Measurements from ENCODE around the gene CUEDC2.
A peak's percentile ranks its signal among the peaks of the same experiment; 100 is the strongest.
"Not testable (repeated sequence)": the region's sequence is repeated elsewhere in the genome, so short reads cannot be mapped to it uniquely, and the experiment has no call there.

Gene CUEDC2

DNA sequence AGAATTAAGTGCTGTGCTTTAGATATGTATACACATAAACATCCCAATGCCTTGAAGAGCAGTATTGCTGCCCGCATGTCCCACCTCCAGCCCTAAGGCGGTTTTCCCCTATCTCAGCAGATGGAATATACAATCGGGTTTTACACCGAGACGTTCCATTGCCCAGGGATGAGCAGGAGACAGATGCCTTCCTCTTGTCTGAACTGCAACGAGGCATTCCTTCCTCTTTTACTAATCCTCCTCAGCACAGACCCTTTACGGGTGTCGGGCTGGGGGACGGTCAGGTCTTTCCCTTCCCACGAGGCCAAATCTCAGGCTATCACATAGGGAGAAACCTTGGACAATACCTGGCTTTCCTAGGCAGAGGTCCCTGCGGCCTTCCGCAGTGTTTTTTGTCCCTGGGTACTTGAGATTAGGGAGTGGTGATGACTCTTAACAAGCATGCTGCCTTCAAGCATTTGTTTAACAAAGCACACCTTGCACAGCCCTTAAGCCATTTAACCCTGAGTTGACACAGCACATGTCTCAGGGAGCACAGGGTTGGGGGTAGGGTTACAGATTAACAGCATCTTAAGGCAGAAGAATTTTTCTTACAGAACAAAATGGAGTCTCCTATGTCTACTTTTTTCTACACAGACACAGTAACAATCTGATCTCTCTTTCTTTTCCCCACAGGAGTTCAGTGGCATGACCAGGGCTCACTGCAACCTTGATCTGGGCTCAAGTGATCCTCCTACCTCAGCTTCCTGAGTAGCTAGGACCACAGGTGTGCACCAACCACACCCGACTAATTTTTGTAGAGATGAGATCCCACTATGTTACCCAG, 22.5 kb upstream of the CUEDC2 start:
- not testable (repeated sequence) for DNase-seq

DNA sequence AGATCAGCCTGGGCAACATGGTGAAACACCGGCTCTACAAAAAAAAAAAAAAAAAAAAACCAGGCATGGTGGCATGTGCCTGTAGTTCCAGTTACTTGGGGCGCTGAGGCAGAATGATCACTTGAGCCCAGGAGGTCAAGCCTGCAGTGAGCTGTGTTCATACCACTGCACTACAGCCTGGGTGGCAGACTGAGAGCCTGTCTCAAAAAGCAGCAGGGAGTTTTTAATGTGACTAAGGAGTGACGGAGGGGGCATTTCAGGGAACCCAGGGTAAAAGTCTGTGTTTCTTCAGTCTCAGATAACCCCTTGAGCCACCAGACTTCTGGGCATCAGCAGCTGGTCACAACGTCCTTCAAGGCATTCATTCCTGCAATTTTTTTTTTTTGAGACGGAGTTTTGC, 21.1 kb upstream of the CUEDC2 start:
- no peak for DNase-seq

DNA sequence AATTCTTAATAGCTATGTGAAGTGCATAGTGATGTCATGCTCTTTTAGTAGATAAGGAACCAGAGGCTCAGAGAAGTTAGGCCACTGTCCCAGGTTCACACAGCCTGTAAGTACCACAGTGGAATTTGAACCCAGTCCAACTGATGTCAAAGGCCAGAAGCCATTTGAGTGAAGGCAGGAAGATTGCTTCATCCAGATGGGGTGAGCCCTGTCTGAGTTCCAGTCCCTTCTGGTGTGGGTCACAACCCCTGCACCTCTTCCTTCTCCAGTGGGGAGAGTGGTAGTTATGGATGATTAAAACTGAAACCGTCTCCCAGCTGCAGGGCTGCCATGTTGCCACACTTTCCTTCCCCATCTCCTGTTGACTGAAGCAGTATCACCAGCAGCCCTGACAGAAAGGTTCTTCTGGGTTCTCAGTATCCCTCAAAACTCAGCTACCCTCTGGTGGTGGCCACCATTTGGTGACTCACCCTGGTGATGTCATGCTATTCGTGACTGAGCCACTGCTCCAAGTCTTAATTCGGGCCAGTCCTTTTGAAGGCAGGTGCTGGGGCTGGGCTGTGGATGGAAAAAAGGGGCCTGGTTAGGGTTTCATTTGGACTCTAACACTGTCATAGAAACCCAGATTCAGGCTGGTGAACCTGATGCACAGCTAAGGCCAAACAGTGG, 20.4 kb upstream of the CUEDC2 start:
- no peak for DNase-seq

DNA sequence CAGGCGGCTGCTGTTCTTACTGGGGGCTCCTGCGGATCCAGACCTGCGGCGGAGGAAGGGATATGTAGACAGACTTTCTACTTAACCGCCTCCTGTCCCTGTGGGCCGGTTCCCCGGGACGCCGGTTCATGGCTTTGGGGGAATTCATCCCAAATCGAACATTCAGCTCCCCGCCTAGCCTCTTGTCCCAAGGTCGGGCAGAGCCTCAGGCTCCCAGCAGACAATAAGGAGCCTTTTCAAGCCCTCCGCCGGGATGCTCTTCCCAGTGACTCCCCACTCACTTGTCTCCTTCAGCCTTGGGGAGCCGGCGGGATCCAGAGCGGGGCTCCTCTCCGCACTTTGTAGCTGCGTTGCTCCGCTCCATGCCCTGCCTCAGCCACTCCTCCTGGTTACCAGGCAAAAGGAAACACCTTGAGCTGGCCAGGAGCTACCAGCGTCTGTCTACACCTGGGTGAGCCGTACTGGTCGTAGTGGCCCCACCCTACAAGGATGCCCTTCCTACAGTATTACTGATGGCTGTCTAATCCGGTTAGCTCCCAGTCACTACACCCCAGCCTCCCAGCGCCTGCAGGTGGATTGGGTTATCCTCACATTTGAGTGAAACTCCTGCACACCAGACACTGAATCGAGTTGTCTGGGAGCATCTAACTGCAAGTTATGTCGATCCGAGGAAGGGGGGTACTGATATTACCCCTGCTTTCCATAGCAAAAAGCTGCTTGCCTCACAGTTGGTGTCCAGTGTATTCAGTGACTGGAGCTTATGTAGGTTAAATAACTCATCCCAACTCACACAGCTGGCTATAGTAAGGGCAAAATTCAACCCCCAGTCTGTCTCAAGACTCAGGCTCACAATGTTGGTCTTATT, 19.0 kb upstream of the CUEDC2 start, which contains the start of gene C10orf95:
TSS of gene C10orf95 (minus strand) at position 439 of the 865 bp plus-strand sequence. CDS start 450 bp downstream, outside the sequence.
- DNase-seq, result no peak

DNA sequence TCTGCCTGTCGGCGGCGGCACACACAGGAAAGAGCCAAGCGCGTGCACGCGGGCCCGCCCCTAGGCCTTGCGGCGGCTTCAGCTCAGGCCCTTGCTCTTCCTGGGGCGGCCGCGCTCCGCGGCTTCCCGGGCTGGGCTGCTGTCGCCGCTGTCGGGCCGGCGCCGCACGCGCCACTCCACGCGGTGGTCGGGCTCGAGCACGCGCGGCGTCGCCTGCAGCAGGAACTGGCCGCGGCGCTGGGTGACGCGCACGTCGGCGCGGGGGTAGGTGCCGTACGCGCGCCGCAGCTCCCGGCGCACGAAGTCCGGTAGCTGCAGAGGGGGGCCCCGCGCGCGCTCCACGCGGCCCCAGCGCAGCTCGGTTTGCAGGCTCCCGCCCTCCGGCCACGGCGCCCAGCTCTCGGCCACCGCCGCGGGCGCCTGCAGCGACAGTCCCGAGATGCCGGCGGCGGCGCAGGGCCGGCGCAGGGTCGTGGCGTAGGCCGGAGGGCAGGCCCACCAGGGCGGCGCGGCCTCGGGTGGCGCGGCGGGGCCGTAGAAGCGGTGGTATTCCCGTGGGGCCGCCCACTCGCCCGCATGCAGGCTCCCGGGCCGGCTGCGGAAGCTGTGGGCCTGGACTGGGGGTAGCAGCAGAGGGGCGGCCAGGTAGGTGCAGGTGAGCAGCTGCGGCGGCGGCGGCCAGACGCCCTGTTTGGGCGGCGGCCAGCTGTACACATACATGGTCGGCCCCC, 18.2 kb upstream of the CUEDC2 start:
- DNase-seq, result peak; percentile 89

DNA sequence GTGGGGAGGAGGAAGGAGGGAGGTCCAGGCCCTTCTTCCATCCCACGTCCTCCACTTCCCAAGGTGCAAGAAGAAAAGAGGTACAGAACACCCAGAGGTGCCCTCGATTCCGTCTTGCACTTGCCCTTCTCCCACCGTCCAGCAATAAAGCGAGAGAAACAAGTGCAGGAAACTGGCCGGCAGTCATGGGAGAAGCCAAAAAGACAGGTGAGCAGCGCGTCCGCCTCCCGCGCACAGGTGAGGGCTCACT, 17.7 kb upstream of the CUEDC2 start:
- DNase-seq, result no peak

DNA sequence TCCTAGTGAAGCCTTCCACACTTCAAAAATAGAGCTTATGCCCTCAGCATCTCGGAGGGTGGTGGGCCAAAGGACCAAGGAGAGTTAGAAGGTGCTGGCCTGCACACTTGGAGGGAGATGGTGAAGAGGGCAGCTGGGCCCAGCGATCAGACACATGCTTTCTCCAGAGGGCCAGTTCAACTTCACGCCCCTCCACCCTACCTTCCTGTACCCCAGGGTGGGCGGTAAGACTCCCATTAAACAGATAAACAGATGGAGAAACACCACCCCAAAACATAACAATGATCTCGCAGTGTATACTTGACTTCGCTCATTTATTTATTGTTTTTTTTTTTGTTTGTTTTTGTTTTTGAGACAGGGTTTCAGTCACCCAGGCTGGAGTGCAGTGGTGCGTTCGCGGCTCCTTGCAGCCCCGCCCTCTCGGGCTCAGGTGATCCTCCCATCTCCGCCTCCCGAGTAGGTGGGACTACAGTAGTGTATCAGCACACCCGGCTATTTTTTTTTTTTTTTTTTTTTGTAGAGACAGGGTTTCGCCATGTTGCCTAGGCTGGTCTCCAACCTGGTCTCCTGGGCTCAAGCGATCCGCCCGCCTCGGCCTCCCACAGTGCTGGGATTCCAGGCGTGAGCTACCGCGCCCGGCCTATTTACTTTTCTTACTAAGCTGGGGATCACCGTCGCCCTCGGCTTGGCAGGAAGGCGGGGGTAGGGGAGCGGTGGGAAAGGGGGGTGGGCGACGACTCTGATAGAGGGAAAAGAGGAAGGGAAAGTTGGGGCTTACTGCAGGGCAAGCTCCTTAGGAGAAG, 17.1 kb upstream of the CUEDC2 start:
- DNase-seq, result peak; percentile 51

DNA sequence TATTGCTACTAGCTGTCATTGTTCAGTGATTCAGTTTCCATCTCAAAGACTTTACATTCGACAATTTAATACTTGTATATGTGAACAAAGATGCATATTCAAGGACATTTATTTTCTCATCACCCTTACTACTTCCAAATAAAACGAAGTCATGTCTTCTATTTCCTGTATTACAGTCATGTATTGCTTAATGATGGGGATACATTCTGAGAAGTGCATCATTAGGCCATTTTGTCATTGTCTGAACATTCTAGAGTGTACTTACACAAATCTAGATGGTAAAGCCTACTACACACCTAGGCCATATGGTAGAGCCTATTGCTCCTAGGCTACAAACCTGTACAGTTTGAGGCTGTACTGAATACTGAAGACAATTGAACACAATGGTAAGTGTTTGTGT, 12.5 kb upstream of the CUEDC2 start:
- no peak for DNase-seq

DNA sequence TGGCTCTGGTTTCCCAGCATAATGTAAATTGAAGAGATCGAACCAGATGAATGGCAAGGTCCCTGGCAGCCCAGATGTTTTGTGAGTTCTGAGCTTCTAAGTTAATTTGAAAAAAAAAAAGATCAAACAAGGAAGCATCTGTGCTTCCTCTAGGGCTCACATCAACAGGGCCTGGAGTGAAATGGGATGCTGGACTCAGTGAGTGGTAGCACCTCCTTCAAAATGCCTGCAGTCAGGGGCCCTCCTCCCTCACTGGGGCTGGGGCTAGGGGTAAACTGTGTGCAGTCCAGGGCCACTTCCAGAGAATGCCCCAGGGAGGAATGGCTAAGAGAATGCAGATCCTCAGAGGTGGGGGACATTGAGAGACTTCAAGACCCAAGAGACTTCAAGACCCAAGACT, 6.0 kb upstream of the CUEDC2 start:
- no peak for DNase-seq

DNA sequence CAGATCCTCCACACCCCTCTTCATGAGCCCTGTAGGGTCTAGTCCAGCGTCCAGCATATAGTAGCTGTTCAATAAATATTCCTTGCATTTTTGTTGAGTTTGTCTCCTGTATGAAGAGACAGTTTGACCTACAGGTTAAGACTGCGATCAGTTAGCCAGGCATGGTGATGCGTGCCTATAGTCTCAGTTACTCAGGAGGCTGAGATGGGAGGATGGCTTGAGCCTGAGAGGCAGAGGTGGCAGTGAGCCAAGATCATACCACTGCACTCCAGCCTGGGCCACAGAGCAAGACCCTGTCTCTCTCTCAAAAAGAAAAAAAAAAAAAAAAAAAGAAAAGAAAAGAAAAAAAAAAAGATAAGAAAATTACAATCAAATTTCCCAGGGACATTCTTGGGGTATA, 5.1 kb upstream of the CUEDC2 start:
- no peak for DNase-seq

DNA sequence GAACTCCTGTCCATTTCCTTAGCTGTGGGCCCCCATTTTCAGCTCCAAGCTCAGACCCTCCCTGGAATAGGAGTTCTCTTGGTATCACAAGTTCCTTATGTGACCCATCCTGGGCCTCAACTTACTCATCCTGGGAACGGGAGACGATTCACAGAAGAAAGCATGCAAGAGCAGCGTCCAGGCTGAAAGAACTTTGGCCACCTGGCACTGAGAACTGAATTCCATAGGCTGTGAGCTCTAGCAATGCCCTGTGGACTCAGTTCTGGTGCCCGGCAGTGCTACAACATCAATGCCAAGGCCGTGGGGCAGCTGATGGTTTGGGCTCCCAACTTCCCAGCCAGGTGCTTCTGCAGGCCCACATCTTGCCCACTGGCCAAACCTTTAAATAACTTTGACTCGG, 3.9 kb upstream of the CUEDC2 start:
- DNase-seq, result no peak

DNA sequence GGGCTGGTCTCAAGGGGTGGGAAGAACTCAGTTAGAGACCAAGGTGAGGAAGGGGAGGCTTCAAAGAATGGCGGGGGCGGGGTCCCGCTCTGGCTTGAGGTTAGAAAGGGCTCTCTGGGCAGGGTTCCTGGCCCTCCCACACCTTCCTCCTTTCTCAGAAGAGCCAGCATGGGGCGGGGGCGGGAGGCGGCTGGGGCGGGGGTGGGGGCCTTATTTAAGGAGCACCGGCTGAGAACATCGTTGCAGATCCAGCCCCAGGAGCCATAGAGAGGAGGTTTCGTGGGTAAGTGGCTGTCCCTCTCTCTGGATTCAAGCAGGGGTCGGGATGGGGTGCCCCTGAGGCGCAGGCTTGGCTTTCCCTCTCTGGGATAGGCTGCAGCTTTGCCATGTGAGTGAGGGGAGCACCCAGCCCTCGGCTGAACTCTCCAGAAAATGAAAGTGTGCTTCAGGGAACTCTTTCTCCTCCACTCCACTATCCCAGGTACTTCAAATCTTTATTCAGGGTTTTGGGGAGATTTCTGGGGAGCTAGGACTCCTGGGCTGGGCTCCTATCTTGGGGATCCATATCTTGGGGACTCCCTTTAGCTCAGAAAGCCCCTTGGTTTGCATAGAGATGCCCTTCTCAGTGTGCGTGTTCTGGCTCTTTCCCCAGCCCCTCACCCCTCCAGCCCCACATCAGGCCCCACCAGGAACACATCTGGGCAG, 3.3 kb upstream of the CUEDC2 start:
- DNase-seq, result no peak

DNA sequence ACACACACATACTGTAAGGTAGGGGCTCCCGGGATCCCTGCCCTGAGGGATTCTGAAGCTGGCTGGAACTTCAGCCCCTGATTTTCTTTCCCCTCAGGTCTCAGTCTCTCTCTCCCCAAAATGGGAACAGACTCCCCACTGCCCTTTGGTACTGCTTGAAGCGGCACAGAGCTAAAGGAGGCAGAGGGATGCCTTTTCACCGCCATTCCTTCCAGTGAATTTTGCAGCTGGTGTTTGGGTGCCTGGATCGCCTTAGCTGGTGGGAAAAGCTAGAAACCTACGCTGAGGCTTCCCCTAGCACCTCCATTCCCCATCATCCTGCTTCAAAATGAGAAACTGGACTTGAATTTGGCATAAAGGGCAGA, 2.7 kb upstream of the CUEDC2 start:
- no peak for DNase-seq

DNA sequence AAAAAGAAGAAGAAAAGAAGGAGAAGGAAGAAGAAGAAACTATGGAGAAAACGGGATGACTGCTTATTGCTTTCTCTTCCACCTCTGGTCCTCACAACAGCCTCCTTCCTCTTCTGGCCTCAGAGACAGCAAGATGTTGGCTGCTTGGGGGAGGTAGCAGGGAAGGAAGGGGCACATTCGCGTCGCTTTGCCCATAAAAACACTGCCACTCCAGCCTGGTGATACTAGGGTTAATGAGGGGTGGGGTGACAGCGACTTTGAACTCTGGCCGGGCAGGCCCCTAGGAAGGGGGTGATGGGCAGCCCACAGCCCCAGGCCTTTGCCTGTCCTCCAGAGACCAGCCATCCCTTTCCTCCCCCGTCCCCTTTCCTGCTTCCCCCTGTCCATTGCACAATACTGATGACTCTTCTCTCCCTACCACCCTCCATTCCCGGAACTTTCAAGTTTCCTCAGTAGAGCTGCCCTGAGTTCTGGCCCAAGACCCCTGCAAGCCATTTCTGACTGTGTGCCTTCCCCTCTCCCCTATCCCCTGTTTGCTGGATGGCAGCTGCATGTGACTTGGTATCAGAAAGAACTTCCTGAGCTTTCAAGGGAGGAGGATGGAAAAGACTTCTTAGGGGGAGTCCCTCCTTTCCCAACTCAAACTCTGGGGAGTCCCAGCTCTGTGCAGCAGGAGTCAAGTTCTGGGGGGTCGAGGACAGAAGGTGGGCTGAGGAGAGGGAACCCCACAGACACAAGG, 2.2 kb upstream of the CUEDC2 start:
- DNase-seq, result no peak

DNA sequence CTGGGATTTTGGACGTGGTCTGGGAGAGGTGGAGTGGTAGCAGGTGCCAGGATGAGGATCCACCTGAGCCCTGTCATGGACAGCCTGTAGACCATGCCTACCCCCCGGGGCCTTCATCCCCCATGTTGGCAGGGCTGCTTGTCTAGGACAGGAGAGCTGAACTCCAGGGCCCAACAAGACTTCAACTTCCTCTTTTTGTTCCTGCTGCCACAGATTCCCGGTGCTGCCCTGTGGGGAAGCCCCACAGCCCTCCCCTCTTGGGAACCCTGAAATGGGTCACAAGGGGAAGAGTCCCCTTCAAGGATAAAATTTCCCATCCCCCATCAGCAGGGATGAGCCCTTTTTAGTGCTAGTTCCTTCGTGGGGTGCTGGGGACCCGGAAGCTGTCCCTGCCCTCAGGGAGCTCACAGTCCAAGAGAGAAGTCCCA, 1.3 kb upstream of the CUEDC2 start:
- no peak for DNase-seq

DNA sequence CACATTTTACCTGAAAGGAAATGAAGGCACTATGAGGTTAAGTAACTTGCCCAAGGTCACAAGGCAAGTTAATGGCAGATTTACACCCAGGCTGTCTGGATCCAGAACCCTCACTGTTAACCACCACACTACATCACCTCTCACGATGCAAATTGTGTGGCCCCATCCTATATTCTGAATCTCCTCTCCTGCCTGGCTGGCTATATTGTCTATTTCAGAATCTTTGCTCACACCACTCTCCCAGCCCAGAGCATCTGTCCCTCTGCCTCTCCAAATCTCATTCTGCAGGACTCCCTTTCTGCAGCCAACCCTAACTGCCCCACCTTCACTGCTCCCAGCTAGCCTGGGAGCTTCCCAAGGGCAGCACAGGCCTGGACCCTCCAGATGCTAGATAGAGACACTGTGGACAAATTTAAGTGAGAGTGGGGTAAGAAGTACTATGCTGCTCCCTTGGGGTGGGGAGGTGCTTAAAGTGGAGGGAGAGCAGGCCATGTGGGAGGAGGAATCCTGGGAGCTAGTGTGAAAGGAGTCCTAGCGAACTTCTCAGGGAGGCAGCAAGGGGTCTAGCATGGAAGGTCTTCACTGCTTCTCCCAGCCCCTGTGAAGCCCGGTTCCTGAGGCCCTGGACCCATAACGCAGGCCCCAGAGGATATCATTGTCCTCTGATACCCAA, 786 bp downstream of the CUEDC2 start:
- no peak for DNase-seq

DNA sequence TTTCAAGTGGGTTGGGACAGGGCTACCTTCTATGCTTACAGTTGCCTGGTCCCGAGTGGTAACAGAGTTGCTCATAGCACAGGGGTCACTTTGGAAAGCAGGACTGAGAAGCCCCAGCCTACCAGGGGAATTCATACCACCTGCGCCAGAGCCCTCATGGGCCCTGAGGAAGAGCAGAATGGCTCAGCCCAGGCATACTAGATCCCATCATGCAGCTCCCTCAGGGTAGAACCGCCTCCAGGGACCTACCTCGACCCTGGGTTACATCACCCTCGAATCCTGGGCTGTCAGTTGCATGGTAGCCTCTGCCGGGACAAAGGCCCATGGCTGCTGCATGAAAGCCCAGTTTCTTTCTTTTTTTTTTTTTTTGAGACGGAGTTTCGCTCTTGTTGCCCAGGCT, 2.9 kb downstream of the CUEDC2 start:
- DNase-seq, result no peak

DNA sequence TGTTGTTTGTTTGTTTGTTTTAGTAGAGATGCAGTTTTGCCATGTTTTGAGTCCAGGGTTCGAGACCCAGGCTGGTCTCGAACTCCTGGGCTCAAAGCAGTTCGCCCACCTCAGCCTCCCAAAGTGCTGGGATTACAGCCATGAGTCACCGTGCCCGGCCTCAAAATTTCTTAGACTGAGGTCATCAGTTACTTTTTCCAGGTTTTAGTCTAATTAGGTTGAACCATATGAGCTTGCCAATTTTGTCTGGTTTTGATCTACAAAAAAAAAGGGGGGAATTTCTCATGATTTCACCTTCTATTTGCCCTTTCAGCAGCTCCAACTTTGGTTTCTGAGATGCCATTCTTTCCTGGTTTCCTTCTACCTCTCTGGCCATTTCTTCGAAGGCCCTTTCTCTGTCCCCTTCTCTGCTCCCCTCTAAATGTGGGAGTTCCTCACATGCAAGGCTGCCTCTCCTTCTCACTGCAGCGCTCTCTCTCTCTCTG, 5.5 kb downstream of the CUEDC2 start:
- no peak for DNase-seq

DNA sequence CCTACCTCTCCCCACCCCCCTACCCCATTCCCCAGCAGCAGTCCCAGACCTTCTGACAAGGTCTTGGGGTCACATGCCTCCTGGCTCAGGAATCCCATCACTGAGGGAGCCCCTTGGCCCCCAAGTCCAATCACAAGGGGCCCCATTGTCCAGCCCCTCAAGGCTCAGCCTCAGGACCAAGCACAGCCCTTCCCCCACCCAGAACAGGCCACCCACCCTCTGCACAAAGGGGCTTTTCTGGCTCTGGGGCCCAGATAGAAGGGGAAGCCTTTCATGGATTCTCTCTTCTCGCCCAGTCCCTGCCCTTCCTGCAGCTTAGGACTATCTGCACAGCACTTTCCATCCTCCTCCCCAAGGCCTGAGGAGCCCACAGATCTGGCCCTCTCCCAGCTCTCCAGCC, 6.9 kb downstream of the CUEDC2 start:
- no peak for DNase-seq

DNA sequence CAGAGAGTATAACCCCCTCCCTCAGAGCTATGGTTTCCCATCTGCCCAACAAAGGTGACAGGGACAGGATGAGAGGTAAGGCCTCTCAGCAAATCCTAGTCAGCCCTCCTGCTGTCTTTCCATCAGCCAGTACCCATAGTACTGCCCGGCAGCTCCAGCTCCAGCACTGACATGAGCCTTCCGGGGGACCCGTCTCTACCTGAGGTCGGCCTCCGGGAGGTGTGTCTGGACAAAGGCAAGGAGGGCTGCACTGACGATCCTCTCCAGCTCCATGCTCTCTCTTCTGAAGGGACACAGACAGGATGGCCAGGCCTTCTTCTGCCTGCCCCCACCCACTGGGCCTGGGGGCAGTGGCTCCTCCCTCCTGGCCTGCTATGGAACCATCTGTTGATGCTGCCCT, 7.5 kb downstream of the CUEDC2 start:
- DNase-seq, result no peak

Data from right hindlimb (tissue), 1 donor.